ENCODE measurements around the gene SND1.

GRCh38 chr7:127948930-127949329 lies 296.9 kb downstream of the SND1 start:
- no peak for TF ChIP-seq FOXM1 (IDR thresholded peaks at IDR 0.05; ENCODE audit: borderline replicate concordance, low read depth)
- no peak for TF ChIP-seq TEAD4 (IDR thresholded peaks at IDR 0.05)
- TF ChIP-seq NFIC (IDR thresholded peaks at IDR 0.05): no peak
- TF ChIP-seq RAD21 (IDR thresholded peaks at IDR 0.05; ENCODE audit: low read depth): no peak
- TF ChIP-seq MAX (IDR thresholded peaks at IDR 0.05): no peak
- TF ChIP-seq TCF12 (IDR thresholded peaks at IDR 0.05; ENCODE audit: low read depth): no peak
- no peak for TF ChIP-seq USF1 (IDR thresholded peaks at IDR 0.05)
- TF ChIP-seq EP300 (IDR thresholded peaks at IDR 0.05; ENCODE audit: borderline replicate concordance): no peak
- no peak for TF ChIP-seq CREB1 (IDR thresholded peaks at IDR 0.05; ENCODE audit: low read depth)

All from Ishikawa (cell line).